Osteocyte (in vitro differentiated cells): Measurements from ENCODE around the gene BTF3. TPM values are rescaled to one million over a fixed set of nuclear protein-coding genes. Genes with fewer than 3 reads are reported as not detected.

Source experiments
- DNase-seq: peaks from one replicate; pipeline ENCODE4 v3.0.0; 2021; ENCODE audit warnings: mixed read lengths; ENCODE audit not compliant: unreplicated experiment; ENCODE audit errors: extremely low spot score
- H3K27ac Mint-ChIP-seq: one replicate; pipeline ENCODE4 v1.8.0; 2021; ENCODE audit warnings: mild to moderate bottlenecking, mixed read lengths; ENCODE audit not compliant: unreplicated experiment
- H3K27me3 Mint-ChIP-seq: one replicate; pipeline ENCODE4 v1.8.0; 2021; ENCODE audit warnings: mixed read lengths; ENCODE audit not compliant: unreplicated experiment
- H3K36me3 Mint-ChIP-seq: one replicate; pipeline ENCODE4 v1.8.0; 2021; ENCODE audit warnings: mixed read lengths; ENCODE audit not compliant: unreplicated experiment
- H3K4me1 Mint-ChIP-seq: one replicate; pipeline ENCODE4 v1.8.0; 2021; ENCODE audit warnings: mixed read lengths; ENCODE audit not compliant: unreplicated experiment
- H3K4me3 Mint-ChIP-seq: one replicate; pipeline ENCODE4 v1.8.0; 2021; ENCODE audit warnings: mild to moderate bottlenecking, moderate library complexity, mixed read lengths; ENCODE audit not compliant: unreplicated experiment
- H3K9me3 Mint-ChIP-seq: one replicate; pipeline ENCODE4 v1.8.0; 2021; ENCODE audit warnings: mixed read lengths; ENCODE audit not compliant: unreplicated experiment
- CTCF ChIP-seq: fragments of 200-600 bp; sonication (generic); IDR thresholded peaks from 2 replicates; pipeline ENCODE4 v1.5.0; 2021; ENCODE audit warnings: antibody characterized with exemption, mild to moderate bottlenecking, moderate library complexity
- total RNA-seq: library from RNA; stranded (reverse); gene quantifications from 2 replicates; pipeline ENCODE4 v1.2.1, GENCODE V29; 2021

The BTF3 gene
- total RNA-seq, 1 donor from 2014 or later: 565 TPM

- H3K4me3 Mint-ChIP-seq: no peak overlapping the region
- H3K27ac Mint-ChIP-seq: no peak overlapping the region
- TF ChIP-seq CTCF: peak; percentile 68
- no peaks in the 10 kb centered on the region for H3K36me3 Mint-ChIP-seq
- H3K4me1 Mint-ChIP-seq: peaks cover 5% of the 10 kb centered on the region
- no peak for DNase-seq
- no peaks in the 10 kb centered on the region for H3K27me3 Mint-ChIP-seq
- H3K9me3 Mint-ChIP-seq: no peaks in the 10 kb centered on the region
Measured at GRCh38 chr5:73519531-73520283, 21.5 kb downstream of the BTF3 start.

- Mint-ChIP-seq H3K36me3 (no peaks in the 10 kb centered on the region), H3K27ac (no peak overlapping the region), H3K9me3 (no peaks in the 10 kb centered on the region), H3K4me3 (no peak overlapping the region), H3K27me3 (peaks cover 6% of the 10 kb centered on the region), H3K4me1 (peaks cover 9% of the 10 kb centered on the region)
- DNase-seq: no peak
- no peak for TF ChIP-seq CTCF
Measured at GRCh38 chr5:73522989-73523388, 24.7 kb downstream of the BTF3 start.

- peaks cover 10% of the 10 kb centered on the region for H3K27me3 Mint-ChIP-seq
- no peak for TF ChIP-seq CTCF
- H3K9me3 Mint-ChIP-seq: no peaks in the 10 kb centered on the region
- peaks cover 9% of the 10 kb centered on the region for H3K4me1 Mint-ChIP-seq
- H3K27ac Mint-ChIP-seq: no peak overlapping the region
- no peaks in the 10 kb centered on the region for H3K36me3 Mint-ChIP-seq
- DNase-seq: no peak
- H3K4me3 Mint-ChIP-seq: no peak overlapping the region
Measured at GRCh38 chr5:73523861-73524260, 25.6 kb downstream of the BTF3 start.

- H3K9me3 Mint-ChIP-seq: no peaks in the 10 kb centered on the region
- peaks cover 4% of the 10 kb centered on the region for H3K4me1 Mint-ChIP-seq
- DNase-seq: no peak
- no peak overlapping the region for H3K4me3 Mint-ChIP-seq
- no peak for TF ChIP-seq CTCF
- no peak overlapping the region for H3K27ac Mint-ChIP-seq
- H3K36me3 Mint-ChIP-seq: no peaks in the 10 kb centered on the region
- peaks cover 20% of the 10 kb centered on the region for H3K27me3 Mint-ChIP-seq
Measured at GRCh38 chr5:73525606-73526203, 27.5 kb downstream of the BTF3 start.

- peaks cover 4% of the 10 kb centered on the region for H3K4me1 Mint-ChIP-seq
- no peaks in the 10 kb centered on the region for H3K9me3 Mint-ChIP-seq
- no peak for DNase-seq
- no peaks in the 10 kb centered on the region for H3K36me3 Mint-ChIP-seq
- peaks cover 35% of the 10 kb centered on the region for H3K27me3 Mint-ChIP-seq
- TF ChIP-seq CTCF: no peak
- no peak overlapping the region for H3K27ac Mint-ChIP-seq
- H3K4me3 Mint-ChIP-seq: no peak overlapping the region
Measured at GRCh38 chr5:73528248-73528647, 30.0 kb downstream of the BTF3 start.
